Activated CD8-positive, alpha-beta memory T cell treated with anti-CD3 and anti-CD28 coated beads, Interleukin-2, amount 50 U/mL, for 1 hour (primary cell): Measurements from ENCODE around the gene F7.

Source experiments
- DNase-seq: peaks from one replicate; pipeline ENCODE4 v3.0.0-alpha.2; 2020; ENCODE audit errors: extremely low read depth

The F7 gene

DNA sequence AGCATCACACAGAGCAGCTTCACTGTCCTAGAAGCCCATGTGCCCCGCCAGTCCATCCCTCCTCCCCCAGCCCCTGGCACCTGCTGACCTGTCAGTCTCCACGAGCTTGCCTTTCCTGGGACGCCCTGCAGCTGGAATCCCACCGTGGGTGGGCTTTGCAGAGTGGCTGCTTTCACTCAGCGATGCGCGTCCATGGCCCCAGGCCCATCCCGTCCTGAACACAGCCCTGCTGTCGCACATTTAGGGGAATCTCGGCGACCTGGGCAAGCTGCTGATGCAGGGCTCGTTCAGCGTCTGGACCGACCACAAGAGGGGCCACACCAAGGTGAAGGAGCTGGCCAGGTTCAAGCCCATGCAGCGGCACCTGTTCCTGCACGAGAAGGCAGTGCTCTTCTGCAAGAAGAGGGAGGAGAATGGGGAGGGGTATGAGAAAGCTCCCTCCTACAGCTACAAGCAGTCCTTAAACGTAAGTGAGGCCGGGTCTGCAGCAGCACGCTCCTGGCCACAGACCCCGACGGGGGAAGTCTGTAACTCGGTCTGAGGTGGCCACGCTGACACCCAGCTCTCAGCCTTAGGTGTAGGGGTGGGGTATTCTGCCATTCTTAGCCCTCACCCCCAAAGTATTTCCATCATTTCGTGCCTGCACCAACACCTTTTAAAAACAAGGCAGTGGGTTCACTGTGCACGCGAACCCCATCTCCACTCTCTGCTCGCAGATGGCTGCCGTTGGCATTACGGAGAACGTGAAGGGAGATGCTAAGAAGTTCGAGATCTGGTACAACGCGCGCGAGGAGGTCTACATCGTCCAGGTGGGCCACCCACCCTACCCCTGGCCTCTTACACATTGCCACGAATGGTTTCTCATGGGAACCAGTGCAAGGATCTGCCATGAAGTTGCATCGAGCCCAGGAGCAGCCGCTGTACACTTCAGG, 18.3 kb upstream of the F7 start:
- no peak for DNase-seq

DNA sequence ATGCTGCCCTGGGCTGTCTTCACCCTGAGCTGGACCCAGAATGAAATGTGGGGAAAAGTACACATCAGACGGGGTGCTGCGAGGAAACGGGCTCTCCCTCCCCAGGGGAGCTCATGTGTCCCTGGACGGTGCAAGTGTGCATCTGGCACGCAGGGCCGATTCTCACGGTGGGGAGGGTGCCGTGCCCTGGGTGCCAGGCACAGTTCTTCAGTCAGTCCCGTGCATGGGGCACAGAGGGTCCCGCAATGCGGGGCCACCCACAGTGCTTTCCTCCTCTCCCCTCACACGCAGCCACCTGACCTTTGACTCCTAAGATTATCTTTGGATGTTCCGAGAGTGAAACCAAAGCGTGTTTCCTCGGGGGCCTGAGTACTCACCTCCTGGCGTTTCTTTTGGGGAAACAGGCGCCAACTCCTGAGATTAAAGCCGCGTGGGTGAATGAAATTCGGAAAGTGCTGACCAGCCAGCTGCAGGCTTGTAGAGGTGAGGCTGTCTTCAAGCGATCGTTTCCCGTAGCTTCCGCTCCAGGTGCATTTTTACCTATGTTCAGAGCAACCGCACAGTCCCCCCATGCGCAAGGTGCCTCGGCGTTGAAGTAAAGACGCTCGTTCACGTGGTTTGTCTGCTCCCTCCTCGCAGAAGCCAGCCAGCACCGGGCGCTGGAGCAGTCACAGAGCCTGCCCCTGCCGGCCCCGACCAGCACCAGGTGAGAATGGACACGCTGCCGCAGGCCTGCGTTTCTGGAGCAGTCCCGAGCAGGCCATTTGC, 17.5 kb upstream of the F7 start:
- DNase-seq, result no peak

DNA sequence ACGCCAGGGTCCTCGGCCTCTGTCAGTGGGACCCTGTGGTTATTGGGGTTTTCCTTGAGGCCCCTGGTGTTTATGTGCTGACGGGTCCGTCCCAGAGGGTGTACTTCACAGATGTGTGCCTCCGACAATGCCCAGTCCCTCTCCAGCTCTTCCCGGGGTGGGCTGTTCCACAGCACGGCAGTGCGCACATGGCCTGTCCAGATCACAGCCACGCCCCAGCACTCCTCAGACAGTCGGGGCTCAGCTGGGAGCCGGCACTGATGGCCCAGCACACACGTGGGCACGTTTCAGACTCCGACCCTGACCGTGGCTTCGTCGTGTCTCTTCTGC, 16.9 kb upstream of the F7 start:
- no peak for DNase-seq

DNA sequence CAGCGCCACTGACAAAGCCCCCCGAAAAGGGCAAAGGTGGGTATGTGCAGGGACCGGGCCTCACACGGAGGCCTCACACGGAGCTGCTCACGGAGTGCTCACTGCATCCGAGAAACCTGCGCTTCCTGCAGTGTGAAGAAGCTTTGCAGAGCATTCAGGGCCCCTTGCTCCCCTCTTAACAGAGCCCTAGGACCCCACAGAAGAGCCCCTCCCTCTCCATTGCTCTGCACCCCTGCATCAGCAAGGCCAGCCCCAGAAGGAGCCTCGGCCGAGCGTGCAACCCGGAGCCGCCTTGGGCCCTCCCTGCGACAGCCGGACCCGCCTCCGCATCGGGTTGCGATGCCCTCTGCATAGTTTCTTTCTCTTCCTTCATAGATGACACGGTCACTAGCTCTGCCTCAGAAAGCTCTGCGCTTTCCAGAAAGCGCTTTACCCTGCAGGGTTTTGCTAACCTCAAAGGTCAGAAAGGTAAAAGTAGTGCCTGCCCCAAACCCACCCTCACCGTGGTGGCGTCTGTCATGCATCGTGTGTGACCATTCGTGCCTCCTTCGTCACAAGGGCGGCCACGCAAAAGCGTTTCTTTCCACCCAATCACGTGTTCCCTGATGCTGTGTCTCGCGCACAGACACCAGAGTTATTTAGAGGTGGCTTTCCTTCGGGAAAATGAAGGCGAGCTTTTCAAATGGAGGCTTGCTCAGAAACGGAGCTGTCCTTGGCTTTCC, 15.7 kb upstream of the F7 start:
- no peak for DNase-seq

DNA sequence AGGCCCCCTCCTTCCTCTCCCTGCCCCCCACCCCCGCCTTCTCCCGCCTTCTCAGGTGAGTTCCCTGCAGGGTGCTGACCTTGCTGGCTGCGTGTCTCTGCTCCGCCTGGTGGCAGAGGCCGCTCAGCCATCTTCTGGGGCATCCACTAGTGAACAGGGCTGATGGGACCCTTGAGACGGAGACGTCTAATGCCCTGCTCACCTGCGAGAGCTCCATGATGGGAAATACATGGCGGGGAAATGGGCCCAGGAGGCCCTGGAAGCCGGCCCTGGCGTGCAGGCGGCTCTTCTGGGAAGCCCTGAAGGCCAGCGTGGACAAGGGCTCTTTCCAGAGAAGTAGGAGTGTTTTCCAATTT, 15.2 kb upstream of the F7 start:
- no peak for DNase-seq

DNA sequence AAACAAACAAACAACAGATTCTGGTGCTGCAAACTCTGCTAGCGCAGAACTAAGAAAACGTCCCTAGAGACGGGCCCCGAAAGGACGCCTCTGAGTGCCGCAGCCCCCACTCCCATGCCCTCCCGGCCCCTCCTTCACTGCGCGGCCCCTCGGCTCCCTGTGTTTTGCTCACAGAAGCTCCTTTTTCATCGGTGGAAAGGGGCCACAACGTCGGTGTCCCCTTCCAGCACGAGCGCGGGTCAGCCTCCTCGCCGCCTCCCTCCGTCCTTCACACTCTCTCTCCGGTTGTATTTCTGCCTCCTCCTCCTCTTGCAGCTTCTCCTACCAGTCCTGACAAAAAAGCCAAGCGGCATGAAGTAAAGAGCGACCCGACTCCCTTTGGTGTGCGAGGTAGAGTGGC, 14.8 kb upstream of the F7 start:
- no peak for DNase-seq

DNA sequence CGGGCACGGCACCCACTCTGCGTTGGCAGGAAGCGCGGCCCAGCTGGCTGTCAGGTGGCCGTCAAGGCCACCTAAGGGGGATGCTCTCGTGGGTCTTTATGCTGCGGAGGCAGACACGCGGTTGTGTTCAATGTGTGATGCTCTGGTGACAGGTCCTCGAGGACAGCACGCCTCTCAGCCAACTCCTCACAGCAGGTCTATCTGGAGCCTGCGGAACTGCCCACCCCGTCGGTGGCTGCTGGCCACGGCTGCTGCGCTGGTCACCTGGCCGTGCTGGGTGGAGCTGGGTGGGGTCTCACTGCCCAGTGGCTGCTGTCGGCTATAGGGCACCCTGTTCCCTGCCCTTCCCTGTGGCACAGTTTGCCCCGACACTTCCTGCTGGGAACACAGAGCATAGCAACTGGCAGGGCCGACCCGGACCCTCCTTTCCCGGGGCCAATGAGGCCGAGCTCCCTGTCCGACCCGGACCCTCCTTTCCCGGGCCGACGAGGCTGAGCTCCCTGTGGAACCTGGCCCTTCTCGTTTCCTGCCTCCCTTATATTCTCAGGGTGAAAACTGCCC, 14.3 kb upstream of the F7 start:
- DNase-seq, result no peak

DNA sequence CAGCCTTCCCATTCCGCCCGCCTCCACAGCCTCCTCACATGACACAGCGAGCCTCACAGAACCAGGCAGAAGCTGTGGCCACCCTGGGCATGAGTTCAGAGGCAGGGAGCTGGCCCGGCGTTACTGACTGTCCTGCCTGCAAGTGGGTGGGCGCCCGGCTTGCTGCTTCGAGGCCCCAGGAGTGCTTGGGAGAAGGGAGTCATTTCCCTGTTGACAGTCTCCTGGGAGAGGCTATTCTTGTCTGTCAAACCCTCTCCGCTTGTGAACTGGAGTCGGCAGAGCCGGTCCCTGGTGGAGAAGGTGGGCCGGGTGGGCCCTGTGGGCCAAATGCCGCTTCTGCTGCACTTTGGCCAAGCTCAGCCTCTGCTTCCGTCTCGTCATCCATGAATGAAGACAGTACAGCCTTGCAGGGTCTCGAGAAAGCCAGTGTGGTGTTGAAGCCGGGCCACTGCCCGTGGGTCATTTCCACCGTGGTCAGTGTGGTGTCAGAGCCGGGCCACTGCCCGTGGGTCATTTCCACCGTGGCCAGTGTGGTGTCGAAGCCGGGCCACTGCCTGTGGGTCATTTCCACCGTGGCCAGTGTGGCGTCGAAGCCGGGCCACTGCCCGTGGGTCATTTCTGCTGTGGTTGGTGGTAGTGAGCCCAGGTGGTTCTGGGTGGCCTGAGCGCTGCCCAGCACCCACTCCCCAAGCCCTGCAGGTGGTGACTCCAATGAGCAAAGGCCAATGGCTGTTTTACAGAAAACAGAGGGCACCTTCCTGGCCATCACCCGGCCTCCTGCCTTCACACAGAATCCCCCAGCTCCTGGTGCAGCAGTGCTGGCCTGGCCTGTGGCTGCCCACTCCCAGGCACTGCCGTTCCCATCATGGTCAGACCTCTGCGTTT, 13.5 kb upstream of the F7 start:
- no peak for DNase-seq

DNA sequence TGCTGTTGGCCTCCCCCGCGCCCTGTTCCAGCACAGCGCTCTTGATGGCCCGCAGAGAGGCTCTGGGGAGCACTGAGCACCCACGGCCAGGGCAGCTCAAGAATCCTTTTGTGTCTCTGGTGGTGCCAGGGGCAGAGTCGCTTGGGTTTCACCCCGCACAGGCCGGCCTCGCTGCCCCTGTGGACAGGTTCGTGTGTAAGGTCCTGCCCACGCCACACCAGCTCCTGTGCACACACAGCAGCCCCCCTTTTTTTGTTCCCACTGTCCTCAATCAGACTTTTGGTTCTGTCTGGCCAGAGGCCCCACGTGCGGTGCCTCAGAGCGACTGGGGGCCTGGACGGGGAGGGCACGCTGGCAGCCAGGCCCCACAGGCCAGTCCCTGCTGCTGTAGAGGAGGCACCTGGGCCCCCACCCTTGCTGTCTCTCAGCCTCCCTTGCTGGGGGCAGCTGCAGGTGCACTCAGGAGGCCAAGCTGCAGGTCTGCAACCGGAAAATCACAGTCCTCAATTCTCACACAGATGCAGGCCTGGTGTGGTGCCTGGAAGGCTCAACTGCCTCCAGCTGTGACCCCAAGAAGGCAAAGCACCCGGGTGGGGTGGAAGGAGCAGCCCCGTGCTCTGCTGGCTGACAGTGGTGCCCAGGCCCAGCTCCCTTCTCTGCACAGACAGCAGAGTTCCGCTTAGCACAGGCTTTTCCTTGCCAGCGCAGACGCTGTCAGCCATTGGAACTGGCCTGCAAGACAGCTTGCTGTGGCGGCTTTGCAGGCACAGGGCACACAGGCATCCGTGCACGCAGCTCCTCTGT, 12.6 kb upstream of the F7 start:
- DNase-seq, result no peak

DNA sequence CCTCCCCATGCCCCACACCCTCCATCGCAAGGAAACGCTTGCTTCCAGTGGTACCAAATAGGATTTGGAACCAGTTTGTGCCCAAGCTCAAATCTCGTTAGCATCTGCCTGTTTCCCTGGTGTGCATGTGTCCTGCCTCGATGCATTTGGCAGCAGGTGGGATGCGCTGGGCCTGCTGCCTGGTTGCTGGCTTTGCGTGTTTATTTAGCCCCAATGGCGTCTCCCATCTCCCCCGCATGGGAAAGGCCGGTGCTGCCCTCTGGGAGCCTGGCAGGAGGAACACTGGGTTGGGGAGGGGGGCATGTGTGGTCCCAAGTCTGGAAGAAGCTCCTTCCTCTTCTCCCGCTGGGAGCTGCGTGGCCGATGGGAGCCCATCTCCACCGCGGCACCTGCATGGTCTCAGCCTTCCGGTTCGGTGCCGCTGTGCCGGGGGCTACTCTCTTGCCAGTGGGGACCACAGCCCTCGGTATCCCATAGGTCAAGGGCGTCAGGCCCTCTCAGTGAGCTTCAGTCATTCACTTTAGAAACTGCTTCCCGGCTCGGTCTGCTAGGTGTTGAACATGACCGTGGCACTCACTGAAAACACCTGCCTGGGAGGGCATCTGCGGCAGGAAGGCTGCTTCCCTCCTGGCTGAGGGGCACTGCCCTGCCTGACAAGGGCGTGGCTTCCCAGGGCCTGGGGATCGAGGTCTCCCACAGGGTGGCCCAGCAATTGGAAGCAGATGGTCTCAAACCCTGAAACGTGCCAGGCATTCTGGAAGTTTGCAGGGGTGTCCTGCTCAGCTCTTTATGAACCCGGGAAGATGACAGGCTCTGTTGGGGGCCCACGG, 11.8 kb upstream of the F7 start:
- no peak for DNase-seq

DNA sequence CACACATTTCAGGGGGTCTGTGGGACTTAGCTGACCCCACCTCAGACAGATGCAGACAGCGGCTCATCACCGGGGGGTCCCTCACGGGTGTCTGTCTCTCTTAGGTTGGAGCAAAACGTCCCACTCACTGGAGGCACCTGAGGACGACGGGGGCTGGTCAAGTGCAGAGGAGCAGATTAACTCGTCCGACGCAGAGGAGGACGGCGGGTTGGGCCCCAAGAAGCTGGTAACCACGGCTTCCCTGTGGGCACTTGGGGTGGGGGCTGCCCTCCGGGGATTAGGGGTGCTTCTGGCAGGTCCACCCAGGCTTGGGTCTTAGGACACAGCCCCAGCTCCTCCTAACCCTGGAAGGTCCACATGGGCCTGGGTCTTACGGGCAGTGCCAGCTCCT, 11.2 kb upstream of the F7 start:
- no peak for DNase-seq

DNA sequence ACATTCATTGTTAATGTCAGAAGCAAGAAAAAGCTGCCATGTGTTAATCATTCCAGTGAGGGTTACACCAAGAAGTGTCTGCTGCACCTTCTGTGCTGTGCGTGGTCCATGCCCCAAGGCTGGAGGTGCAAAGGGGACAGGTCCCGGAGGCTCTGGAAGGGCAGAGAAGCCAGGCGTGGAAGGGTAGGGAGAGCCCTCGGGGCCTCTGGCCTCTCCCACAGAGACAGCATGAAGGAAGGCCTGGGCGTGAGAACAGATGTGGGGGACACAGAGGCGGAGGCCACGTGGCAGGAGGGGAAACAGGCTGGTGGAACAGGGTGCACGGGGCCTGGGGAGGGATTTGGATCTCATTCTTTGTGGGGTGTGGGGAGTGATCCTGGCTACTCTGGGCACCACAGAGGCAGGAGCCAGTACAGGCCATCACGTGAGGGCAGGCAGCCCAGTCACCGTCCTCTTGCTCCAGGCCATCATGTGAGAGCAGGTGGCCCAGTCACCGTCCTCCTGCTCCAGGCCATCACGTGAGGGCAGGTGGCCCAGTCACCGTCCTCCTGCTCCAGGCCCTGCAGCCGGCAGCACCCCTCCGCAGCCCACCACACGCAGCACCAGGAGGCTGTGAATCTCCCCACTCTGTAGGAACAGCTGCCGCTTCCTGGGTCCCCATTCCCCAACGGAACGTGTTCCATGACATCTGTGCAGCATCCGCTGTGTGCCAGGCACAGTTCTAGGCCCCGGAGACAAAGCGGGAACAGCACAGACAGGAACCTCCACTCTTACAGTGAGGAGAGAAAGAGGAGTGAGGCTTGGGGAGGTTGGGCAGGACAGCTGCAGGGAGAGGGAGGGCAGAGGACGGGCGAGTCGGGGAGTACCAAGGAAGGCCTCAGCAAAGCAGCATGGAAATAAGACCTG, 10.2 kb upstream of the F7 start:
- DNase-seq, result no peak

DNA sequence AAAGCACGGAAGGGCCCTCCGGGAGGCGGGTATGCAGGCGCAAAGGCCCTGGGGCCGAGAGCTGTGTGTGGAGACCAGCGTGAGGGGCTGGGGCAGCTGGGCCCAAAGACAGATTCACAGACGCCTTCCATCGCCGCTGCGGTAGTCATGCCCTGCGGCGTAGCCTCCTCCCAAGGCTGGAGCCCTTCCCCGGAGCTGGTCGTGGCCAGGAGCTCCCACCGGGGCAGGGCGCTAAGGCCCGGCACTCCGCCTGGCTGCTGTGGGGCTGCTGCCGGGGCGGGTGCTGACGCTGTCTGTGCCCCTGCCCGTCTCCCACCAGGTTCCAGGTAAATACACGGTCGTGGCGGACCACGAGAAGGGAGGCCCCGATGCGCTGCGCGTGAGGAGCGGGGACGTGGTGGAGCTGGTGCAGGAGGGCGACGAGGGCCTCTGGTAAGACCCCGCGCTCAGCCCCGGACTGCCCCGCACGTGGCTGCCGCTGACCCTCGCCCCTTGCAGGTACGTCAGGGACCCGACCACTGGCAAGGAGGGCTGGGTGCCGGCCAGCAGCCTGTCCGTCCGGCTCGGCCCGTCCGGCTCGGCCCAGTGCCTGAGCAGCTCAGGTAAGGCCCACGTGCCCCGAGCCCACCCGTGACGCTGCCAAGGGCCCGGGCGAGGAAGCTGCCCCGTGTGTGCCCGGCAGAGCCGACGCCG, 9.4 kb upstream of the F7 start:
- DNase-seq, result no peak

DNA sequence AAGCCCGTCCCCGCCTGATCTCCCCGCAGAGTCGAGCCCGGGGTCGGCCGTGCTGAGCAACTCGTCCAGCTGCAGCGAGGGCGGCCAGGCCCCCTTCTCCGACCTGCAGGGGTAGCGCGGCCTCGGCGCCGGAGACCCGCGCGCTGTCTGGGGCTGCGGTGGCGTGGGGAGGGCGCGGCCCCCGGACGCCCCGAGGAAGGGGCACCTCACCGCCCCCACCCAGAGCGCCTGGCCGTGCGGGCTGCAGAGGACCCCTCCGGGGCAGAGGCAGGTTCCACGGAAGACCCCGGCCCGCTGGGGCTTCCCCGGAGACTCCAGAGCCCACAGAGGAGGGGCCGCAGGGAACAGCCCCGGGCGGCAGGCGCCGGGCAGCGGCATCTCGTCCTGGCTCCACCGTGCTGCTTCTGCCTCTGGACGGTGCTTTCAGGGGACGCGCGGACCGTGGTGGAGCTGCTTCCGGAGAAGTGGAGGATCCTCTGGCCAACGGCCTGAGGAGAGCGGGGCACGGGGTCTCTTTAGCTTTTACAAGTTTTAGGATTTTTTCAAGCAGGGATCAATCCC, 8.8 kb upstream of the F7 start:
- no peak for DNase-seq

DNA sequence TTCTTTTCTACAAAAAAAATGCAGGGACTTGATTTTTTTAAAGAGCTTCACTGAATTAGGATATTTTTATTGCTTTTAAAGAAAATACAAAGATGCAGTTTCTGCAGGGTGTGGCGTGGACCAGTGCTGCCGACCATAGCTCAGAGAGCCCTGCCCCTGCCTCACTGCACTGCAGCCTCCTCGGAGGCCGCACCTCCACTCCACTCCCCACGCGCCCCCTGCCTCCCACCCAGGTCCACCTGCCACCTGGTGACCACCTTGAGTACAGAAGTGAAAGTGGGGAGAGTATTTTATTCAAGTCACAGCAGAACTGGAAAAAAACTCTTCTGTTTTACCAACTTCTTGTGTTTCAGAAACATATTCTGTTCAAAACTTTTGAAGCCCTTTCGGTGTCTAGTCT, 7.9 kb upstream of the F7 start:
- no peak for DNase-seq

DNA sequence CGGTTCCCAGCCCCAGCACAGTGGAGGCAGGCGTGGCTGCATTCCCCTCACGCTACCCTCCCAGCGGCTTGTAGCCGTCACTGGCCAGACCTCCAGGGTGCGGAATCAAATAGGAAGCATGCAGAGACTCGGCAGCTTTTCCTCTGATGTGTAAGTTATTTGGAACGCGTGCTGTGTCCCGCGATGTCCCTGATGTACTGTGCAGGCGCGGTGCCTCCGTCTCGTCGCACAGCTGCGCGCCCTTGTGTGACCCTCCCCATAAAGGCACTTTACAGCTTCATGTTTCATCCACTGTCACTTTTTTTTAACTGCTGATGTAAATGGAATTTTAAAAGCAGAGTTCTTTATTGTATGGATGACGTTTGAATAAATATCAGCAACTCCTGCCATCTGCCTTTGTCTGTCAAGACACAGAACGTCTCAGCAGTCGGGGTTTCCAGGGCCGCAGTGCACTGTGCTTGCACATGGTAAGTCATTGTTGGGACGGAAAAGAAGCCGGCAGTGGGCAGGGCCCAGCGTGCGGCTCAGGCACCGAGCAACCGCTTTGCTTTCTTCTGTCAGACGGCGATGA, 7.3 kb upstream of the F7 start:
- DNase-seq, result no peak

DNA sequence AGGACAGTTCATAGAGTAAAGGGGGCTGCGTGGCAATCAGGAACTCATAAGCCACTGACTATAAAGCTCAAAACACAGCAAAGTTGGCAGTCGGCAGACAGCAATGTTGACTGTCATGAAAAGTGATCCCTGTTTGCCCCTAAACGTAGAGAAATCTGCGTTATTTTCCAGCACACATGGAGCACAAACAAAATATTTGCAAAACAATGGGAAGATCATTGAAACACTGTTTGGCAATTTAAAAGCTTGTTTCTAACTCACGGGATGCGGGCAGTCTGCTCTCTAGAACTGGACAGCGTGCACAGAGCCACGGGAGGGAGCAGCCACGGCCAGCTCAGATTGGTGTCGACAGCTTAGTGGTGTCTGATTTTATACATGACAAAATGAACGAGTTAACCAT, 6.4 kb upstream of the F7 start:
- no peak for DNase-seq
